Smooth muscle cell (in vitro differentiated cells): Measurements from ENCODE around the gene MSH3. TPM values are rescaled to one million over a fixed set of nuclear protein-coding genes. Genes with fewer than 3 reads are reported as not detected.

Experiments
- DNase-seq: peaks from one replicate; lab custom pipeline; 2025; ENCODE audit not compliant: unreplicated experiment; lab: John Stamatoyannopoulos, UW
- H2AFZ ChIP-seq: fragments of 200-600 bp; sonication (generic); 2 replicates; pipeline ENCODE4 v1.6.0; 2016; ENCODE audit warnings: antibody characterized with exemption, low read depth, mild to moderate bottlenecking
- H3F3A ChIP-seq: fragments of 200-600 bp; sonication (generic); 2 replicates; pipeline ENCODE4 v1.6.0; 2017; ENCODE audit warnings: antibody characterized with exemption, low read depth
- H3K27ac ChIP-seq: fragments of 200-600 bp; sonication (generic); 2 replicates; pipeline ENCODE4 v1.5.1; 2016; ENCODE audit warnings: low read depth, mild to moderate bottlenecking
- H3K27me3 ChIP-seq: fragments of 200-600 bp; sonication (generic); 2 replicates; pipeline ENCODE4 v1.6.1; 2016; ENCODE audit warnings: low read depth, mild to moderate bottlenecking
- H3K36me3 ChIP-seq: fragments of 200-600 bp; sonication (generic); 2 replicates; pipeline ENCODE4 v1.5.1; 2016; ENCODE audit warnings: low read depth
- H3K4me1 ChIP-seq: fragments of 200-600 bp; sonication (generic); 2 replicates; pipeline ENCODE4 v1.5.1; 2016; ENCODE audit warnings: low read depth
- H3K4me2 ChIP-seq: fragments of 200-600 bp; sonication (generic); 2 replicates; pipeline ENCODE4 v1.6.0; 2016; ENCODE audit warnings: mild to moderate bottlenecking
- H3K4me3 ChIP-seq: fragments of 200-600 bp; sonication (generic); 2 replicates; pipeline ENCODE4 v1.5.1; 2016; ENCODE audit warnings: mild to moderate bottlenecking
- H3K79me2 ChIP-seq: fragments of 200-600 bp; sonication (generic); 2 replicates; pipeline ENCODE4 v1.6.0; 2016; ENCODE audit warnings: low read depth, mild to moderate bottlenecking
- H3K9ac ChIP-seq: fragments of 200-600 bp; sonication (generic); 2 replicates; pipeline ENCODE4 v1.6.0; 2016; ENCODE audit warnings: low read depth
- H3K9me3 ChIP-seq: fragments of 200-600 bp; sonication (generic); replicated peaks from 2 replicates; pipeline ENCODE4 v1.5.1; 2016; ENCODE audit warnings: low read depth
- H4K20me1 ChIP-seq: fragments of 200-600 bp; sonication (generic); 2 replicates; pipeline ENCODE4 v1.6.0; 2016; ENCODE audit warnings: low read depth
- CTCF ChIP-seq: fragments of 200-600 bp; sonication (generic); IDR thresholded peaks from 2 replicates; pipeline ENCODE4 v1.5.1; 2017; ENCODE audit warnings: borderline replicate concordance, mild to moderate bottlenecking, antibody characterized with exemption; ENCODE audit not compliant: insufficient read depth, poor library complexity, severe bottlenecking
- WGBS: methylation state at CpG from one replicate; pipeline ENCODE4 v1.1.7; 2016; ENCODE audit warnings: low lambda C conversion rate; 5-methylcytosine and 5-hydroxymethylcytosine counted together
- polyA plus RNA-seq: library from polyadenylated mRNA; unstranded; fragments of >200 nt; fragmentation: Nextera tagmentation; extraction: Ambion mirVana; gene quantifications from 2 replicates; pipeline ENCODE4 v1.2.1, GENCODE V29; 2016
- total RNA-seq: library from RNA; depleted of rRNA; stranded (reverse); fragments of >200 nt; gene quantifications from 2 replicates; pipeline ENCODE4 v1.2.3, GENCODE V29; 2014

MSH3 gene
- total and polyA plus RNA-seq, 2 experiments from 2014 or later = 5.1 to 12.6 TPM

GRCh38 chr5:80904533-80905187 lies 250.2 kb downstream of the MSH3 start:
- Histone ChIP-seq H3K4me1 (no peaks in the 10 kb centered on the region), H3K9me3 (no peaks in the 10 kb centered on the region), H3K4me3 (no peak overlapping the region), H4K20me1 (no peaks in the 10 kb centered on the region), H3K4me2 (no peak overlapping the region), H3K9ac (no peak overlapping the region), H3F3A (no peaks in the 10 kb centered on the region), H3K27me3 (no peaks in the 10 kb centered on the region), H3K36me3 (no peaks in the 10 kb centered on the region), H2AFZ (no peak overlapping the region), H3K79me2 (no peaks in the 10 kb centered on the region), H3K27ac (no peak overlapping the region)
- DNase-seq = no peak
- TF ChIP-seq CTCF = no peak
- WGBS = 87% methylated on average over 1 of the region's 1 CpG

GRCh38 chr5:80905405-80905804 lies 251.0 kb downstream of the MSH3 start:
- H3K4me1 ChIP-seq = no peaks in the 10 kb centered on the region
- H3K4me2 ChIP-seq = no peak overlapping the region
- H4K20me1 ChIP-seq = no peaks in the 10 kb centered on the region
- no peak for DNase-seq
- H2AFZ ChIP-seq = no peak overlapping the region
- no peak overlapping the region for H3K4me3 ChIP-seq
- H3K36me3 ChIP-seq = no peaks in the 10 kb centered on the region
- no peak overlapping the region for H3K9ac ChIP-seq
- H3K27ac ChIP-seq = no peak overlapping the region
- no peaks in the 10 kb centered on the region for H3K9me3 ChIP-seq
- no peaks in the 10 kb centered on the region for H3F3A ChIP-seq
- no peaks in the 10 kb centered on the region for H3K79me2 ChIP-seq
- WGBS = 97% methylated on average over 1 of the region's 1 CpG
- no peaks in the 10 kb centered on the region for H3K27me3 ChIP-seq
- no peak for TF ChIP-seq CTCF

GRCh38 chr5:80912479-80912878 lies 258.0 kb downstream of the MSH3 start:
- H3K4me3 ChIP-seq = no peak overlapping the region
- WGBS = 88% methylated on average over 3 of the region's 3 CpGs
- H3F3A ChIP-seq = no peaks in the 10 kb centered on the region
- DNase-seq = no peak
- H3K27ac ChIP-seq = no peak overlapping the region
- TF ChIP-seq CTCF = no peak
- no peak overlapping the region for H3K4me2 ChIP-seq
- no peaks in the 10 kb centered on the region for H3K79me2 ChIP-seq
- no peak overlapping the region for H3K9ac ChIP-seq
- H2AFZ ChIP-seq = no peak overlapping the region
- H3K9me3 ChIP-seq = no peaks in the 10 kb centered on the region
- no peaks in the 10 kb centered on the region for H3K4me1 ChIP-seq
- no peaks in the 10 kb centered on the region for H3K27me3 ChIP-seq
- H3K36me3 ChIP-seq = no peaks in the 10 kb centered on the region
- no peaks in the 10 kb centered on the region for H4K20me1 ChIP-seq

- Histone ChIP-seq H3K36me3 (no peaks in the 10 kb centered on the region), H2AFZ (no peak overlapping the region), H3K4me1 (no peaks in the 10 kb centered on the region), H3K9ac (no peak overlapping the region), H3K4me2 (no peak overlapping the region), H3K27ac (no peak overlapping the region), H3K79me2 (no peaks in the 10 kb centered on the region), H3K9me3 (no peaks in the 10 kb centered on the region), H3K4me3 (no peak overlapping the region), H4K20me1 (no peaks in the 10 kb centered on the region), H3F3A (no peaks in the 10 kb centered on the region), H3K27me3 (no peaks in the 10 kb centered on the region)
- no peak for DNase-seq
- 37% methylated on average over 1 of the region's 1 CpG for WGBS
- TF ChIP-seq CTCF = no peak
These were observed 261.3 kb downstream of the MSH3 start for GRCh38 chr5:80915716-80916115.
